ENCODE measurements around the gene CASP8AP2.

GRCh38 chr6:89836639-89837222 is 7.1 kb downstream of the CASP8AP2 start:
- TF ChIP-seq CTCF (IDR thresholded peaks at IDR 0.05) (no peak), POLR2A (IDR thresholded peaks at IDR 0.05) (no peak)

Data from lower leg skin (tissue), 3 donors.